ENCODE data around the gene TCHP. TPM values are rescaled to one million over a fixed set of nuclear protein-coding genes. Genes with fewer than 3 reads are reported as not detected.

Gene TCHP
- total and polyA plus RNA-seq, 2 of the 13 experiments (the other 11 are each of a cell fraction or from before 2014, with no cell fraction given), result 6.7 to 12.2 TPM

DNA sequence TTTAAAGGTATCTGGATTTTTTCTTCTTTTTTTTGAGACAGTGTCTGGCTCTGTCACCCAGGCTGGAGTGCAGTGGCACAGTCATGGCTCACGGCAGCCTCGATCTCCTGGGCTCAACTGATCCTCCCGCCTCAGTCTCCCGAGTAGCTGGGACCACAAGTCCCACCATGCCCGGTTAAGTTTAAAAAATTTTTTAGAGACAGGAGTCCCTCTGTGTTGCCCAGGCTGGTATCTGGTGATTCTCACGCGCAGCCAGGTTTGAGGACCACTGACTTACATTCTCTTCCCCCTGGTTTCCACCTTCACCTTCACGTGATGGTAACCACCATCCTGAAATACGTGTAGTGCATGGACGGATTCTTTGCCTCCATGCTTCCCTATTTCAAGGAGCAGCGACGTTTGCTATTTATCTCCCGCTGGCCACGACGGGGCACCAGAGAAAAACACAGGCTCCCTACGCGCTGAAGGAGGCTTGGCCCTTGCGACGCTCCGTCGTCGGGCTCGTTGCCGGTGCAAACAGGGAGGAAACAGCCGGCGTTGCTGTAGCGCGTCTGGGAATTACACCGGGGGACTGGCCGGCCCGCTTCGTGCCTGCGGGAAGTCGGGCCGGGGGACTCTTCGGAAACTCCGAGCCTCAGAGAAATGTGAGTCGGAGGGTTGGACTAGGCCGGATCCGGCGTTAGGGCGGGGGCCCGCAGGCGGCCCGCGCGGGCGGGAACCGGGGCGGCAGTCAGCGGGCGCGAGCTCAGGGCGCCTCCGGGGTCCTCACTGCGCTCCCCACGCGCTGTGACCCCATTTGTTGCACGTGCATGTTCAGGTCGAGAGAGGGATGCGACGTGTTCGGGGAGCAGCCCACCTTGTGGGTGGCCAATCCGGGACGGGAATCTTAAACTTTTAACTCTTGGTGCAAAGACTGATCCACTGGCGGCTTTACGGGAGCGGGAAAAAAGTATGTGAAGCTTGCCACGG, at the start of gene TCHP (continued):
- TF ChIP-seq, protein P1, sequence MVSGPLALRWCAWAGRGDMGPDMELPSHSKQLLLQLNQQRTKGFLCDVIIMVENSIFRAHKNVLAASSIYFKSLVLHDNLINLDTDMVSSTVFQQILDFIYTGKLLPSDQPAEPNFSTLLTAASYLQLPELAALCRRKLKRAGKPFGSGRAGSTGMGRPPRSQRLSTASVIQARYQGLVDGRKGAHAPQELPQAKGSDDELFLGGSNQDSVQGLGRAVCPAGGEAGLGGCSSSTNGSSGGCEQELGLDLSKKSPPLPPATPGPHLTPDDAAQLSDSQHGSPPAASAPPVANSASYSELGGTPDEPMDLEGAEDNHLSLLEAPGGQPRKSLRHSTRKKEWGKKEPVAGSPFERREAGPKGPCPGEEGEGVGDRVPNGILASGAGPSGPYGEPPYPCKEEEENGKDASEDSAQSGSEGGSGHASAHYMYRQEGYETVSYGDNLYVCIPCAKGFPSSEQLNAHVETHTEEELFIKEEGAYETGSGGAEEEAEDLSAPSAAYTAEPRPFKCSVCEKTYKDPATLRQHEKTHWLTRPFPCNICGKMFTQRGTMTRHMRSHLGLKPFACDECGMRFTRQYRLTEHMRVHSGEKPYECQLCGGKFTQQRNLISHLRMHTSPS (CRISPR knock-in tag; IDR thresholded peaks at IDR 0.05; ENCODE audit: low read depth), result peak; percentile 27; the same call in 1 of the 2 replicates
- TF ChIP-seq, protein P2, sequence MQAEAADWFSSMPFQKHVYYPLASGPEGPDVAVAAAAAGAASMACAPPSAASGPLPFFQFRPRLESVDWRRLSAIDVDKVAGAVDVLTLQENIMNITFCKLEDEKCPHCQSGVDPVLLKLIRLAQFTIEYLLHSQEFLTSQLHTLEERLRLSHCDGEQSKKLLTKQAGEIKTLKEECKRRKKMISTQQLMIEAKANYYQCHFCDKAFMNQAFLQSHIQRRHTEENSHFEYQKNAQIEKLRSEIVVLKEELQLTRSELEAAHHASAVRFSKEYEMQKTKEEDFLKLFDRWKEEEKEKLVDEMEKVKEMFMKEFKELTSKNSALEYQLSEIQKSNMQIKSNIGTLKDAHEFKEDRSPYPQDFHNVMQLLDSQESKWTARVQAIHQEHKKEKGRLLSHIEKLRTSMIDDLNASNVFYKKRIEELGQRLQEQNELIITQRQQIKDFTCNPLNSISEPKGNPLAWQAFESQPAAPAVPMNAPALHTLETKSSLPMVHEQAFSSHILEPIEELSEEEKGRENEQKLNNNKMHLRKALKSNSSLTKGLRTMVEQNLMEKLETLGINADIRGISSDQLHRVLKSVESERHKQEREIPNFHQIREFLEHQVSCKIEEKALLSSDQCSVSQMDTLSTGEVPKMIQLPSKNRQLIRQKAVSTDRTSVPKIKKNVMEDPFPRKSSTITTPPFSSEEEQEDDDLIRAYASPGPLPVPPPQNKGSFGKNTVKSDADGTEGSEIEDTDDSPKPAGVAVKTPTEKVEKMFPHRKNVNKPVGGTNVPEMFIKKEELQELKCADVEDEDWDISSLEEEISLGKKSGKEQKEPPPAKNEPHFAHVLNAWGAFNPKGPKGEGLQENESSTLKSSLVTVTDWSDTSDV (CRISPR knock-in tag; IDR thresholded peaks at IDR 0.05), result no peak
- TF ChIP-seq, protein P3, sequence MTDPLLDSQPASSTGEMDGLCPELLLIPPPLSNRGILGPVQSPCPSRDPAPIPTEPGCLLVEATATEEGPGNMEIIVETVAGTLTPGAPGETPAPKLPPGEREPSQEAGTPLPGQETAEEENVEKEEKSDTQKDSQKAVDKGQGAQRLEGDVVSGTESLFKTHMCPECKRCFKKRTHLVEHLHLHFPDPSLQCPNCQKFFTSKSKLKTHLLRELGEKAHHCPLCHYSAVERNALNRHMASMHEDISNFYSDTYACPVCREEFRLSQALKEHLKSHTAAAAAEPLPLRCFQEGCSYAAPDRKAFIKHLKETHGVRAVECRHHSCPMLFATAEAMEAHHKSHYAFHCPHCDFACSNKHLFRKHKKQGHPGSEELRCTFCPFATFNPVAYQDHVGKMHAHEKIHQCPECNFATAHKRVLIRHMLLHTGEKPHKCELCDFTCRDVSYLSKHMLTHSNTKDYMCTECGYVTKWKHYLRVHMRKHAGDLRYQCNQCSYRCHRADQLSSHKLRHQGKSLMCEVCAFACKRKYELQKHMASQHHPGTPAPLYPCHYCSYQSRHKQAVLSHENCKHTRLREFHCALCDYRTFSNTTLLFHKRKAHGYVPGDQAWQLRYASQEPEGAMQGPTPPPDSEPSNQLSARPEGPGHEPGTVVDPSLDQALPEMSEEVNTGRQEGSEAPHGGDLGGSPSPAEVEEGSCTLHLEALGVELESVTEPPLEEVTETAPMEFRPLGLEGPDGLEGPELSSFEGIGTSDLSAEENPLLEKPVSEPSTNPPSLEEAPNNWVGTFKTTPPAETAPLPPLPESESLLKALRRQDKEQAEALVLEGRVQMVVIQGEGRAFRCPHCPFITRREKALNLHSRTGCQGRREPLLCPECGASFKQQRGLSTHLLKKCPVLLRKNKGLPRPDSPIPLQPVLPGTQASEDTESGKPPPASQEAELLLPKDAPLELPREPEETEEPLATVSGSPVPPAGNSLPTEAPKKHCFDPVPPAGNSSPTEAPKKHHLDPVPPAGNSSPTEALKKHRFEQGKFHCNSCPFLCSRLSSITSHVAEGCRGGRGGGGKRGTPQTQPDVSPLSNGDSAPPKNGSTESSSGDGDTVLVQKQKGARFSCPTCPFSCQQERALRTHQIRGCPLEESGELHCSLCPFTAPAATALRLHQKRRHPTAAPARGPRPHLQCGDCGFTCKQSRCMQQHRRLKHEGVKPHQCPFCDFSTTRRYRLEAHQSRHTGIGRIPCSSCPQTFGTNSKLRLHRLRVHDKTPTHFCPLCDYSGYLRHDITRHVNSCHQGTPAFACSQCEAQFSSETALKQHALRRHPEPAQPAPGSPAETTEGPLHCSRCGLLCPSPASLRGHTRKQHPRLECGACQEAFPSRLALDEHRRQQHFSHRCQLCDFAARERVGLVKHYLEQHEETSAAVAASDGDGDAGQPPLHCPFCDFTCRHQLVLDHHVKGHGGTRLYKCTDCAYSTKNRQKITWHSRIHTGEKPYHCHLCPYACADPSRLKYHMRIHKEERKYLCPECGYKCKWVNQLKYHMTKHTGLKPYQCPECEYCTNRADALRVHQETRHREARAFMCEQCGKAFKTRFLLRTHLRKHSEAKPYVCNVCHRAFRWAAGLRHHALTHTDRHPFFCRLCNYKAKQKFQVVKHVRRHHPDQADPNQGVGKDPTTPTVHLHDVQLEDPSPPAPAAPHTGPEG (CRISPR knock-in tag; IDR thresholded peaks at IDR 0.05), result peak; percentile 85; the same call in 1 of the 2 replicates
- TF ChIP-seq ZNF350 (CRISPR knock-in tag; IDR thresholded peaks at IDR 0.05; ENCODE audit: borderline replicate concordance, low read depth), result peak; percentile 53
- TF ChIP-seq, protein P4, sequence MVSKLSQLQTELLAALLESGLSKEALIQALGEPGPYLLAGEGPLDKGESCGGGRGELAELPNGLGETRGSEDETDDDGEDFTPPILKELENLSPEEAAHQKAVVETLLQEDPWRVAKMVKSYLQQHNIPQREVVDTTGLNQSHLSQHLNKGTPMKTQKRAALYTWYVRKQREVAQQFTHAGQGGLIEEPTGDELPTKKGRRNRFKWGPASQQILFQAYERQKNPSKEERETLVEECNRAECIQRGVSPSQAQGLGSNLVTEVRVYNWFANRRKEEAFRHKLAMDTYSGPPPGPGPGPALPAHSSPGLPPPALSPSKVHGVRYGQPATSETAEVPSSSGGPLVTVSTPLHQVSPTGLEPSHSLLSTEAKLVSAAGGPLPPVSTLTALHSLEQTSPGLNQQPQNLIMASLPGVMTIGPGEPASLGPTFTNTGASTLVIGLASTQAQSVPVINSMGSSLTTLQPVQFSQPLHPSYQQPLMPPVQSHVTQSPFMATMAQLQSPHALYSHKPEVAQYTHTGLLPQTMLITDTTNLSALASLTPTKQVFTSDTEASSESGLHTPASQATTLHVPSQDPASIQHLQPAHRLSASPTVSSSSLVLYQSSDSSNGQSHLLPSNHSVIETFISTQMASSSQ (IDR thresholded peaks at IDR 0.05; ENCODE audit: low read depth), result no peak
- TF ChIP-seq, protein P4 (CRISPR knock-in tag; IDR thresholded peaks at IDR 0.05; ENCODE audit: borderline replicate concordance), result peak; percentile 65; the same call in 1 of the 2 replicates

All from HepG2 (cell line).